ENCODE data around the gene ABHD12B. TPM values are rescaled to one million over a fixed set of nuclear protein-coding genes. Genes with fewer than 3 reads are reported as not detected.

Gene ABHD12B
- total RNA-seq, 1 experiment from 2014 or later, result 51.0 TPM

DNA sequence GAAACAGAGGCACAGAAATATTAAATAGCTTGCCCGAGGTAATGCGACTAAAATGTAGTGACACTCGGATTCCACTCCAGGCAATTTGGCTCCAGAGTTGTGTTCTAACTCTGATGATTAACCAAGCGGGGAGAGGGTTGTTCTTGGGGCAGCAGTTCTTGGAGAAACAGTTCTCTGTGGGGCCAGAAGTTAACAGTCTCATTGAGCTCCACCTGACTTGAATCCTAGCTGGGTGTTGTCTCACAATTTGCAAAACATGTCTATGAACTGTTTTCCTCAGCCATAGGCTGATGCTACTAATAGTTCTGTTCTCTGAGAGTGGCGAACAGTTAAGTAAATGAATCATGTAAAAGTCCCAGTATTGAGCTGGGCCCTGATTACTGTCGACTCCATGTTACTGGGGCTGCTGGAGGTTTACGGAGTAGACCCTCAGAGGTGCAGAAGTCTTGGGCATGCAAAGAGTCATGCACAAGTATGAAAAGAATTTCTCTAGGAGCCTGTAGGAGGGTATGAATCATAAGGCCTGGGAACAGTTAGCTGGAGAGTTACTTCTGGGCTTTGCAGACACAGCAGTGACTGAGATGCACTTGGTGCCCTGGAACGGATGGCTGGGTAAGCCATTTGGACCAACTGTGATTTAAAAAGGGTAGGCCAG, 25.5 kb upstream of the ABHD12B start:
- Histone ChIP-seq H4K8ac (replicated peaks; ENCODE audit: insufficient read length, low read depth, low read length) (no peak overlapping the region), H2BK120ac (ENCODE audit: low read depth, low read length, poor library complexity, severe bottlenecking) (no peak overlapping the region), H2BK5ac (ENCODE audit: insufficient read length, low read length) (no peak overlapping the region), H3K9ac (ENCODE audit: extremely low read depth, insufficient read length, low read length) (no peak overlapping the region), H4K5ac (ENCODE audit: insufficient read length, low read depth, low read length) (no peak overlapping the region), H3T11ph (ENCODE audit: low read length) (no peak overlapping the region), H2AK5ac (ENCODE audit: insufficient read length, low read length) (no peak overlapping the region), H2BK20ac (ENCODE audit: low read depth, low read length, poor library complexity, severe bottlenecking) (no peak overlapping the region), H3K79me2 (ENCODE audit: insufficient read depth, low read length) (no peaks in the 10 kb centered on the region), H4K91ac (ENCODE audit: insufficient read length, low read depth, low read length) (no peak overlapping the region), H3K18ac (ENCODE audit: insufficient read length, low read depth, low read length) (no peak overlapping the region), H3K4me2 (ENCODE audit: insufficient read depth, insufficient read length, low read length) (no peak overlapping the region), H3K9me3 (ENCODE audit: control insufficient read depth, low read depth, low read length) (no peaks in the 10 kb centered on the region), H3K4me1 (ENCODE audit: insufficient read depth, low read length) (no peaks in the 10 kb centered on the region), H3K79me1 (ENCODE audit: insufficient read depth, low read depth, low read length, poor library complexity, severe bottlenecking) (no peaks in the 10 kb centered on the region), H3K4ac (ENCODE audit: low read depth, low read length) (no peak overlapping the region), H3K27me3 (ENCODE audit: insufficient read depth, low read length) (no peaks in the 10 kb centered on the region), H3K14ac (ENCODE audit: insufficient read depth, low read length) (no peak overlapping the region), H2AFZ (ENCODE audit: low read length) (no peak overlapping the region), H2BK12ac (ENCODE audit: insufficient read length, low read depth, low read length) (no peak overlapping the region), H4K20me1 (ENCODE audit: control insufficient read depth, insufficient read depth, insufficient read length) (no peaks in the 10 kb centered on the region), H2BK15ac (ENCODE audit: low read depth, low read length) (no peak overlapping the region), H3K23me2 (ENCODE audit: insufficient read length, low read depth, low read length, poor library complexity, severe bottlenecking) (no peaks in the 10 kb centered on the region), H3K23ac (ENCODE audit: insufficient read length, low read depth, low read length) (no peak overlapping the region), H3K27ac (ENCODE audit: insufficient read length, low read depth, low read length) (no peak overlapping the region), H3K56ac (ENCODE audit: insufficient read length, low read depth, low read length) (no peak overlapping the region)
- peaks cover 0 to under 1% (median 0%) of the 10 kb centered on the region in 3 experiments; a peak in 1 of 7 replicates for H3K36me3 Mint-ChIP-seq (ENCODE audit: insufficient read depth in 1 of 3, low read depth in 3 of 3)
- TF ChIP-seq, protein P1, sequence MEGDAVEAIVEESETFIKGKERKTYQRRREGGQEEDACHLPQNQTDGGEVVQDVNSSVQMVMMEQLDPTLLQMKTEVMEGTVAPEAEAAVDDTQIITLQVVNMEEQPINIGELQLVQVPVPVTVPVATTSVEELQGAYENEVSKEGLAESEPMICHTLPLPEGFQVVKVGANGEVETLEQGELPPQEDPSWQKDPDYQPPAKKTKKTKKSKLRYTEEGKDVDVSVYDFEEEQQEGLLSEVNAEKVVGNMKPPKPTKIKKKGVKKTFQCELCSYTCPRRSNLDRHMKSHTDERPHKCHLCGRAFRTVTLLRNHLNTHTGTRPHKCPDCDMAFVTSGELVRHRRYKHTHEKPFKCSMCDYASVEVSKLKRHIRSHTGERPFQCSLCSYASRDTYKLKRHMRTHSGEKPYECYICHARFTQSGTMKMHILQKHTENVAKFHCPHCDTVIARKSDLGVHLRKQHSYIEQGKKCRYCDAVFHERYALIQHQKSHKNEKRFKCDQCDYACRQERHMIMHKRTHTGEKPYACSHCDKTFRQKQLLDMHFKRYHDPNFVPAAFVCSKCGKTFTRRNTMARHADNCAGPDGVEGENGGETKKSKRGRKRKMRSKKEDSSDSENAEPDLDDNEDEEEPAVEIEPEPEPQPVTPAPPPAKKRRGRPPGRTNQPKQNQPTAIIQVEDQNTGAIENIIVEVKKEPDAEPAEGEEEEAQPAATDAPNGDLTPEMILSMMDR (conservative IDR thresholded peaks at IDR 0.05), result no peak
- H3K27me3 Mint-ChIP-seq (ENCODE audit: low read depth), result peaks cover 5% of the 10 kb centered on the region
- DNase-seq, result no peak
- no peaks in the 10 kb centered on the region for H3K9me3 Mint-ChIP-seq
- WGBS (ENCODE audit: extremely low coverage, insufficient read length, low lambda C conversion rate), result no CpG with 5 or more reads among the region's 8 CpGs
- no peak overlapping the region for H3K4me3 Mint-ChIP-seq
- H3K27ac Mint-ChIP-seq, result no peak overlapping the region
- H3K4me1 Mint-ChIP-seq, result no peaks in the 10 kb centered on the region

Data from H9 (cell line).